GM21723 (cell line): ENCODE results near the gene IQSEC1.

Experiments used
- ATAC-seq: cut with Tn5 transposase; IDR thresholded peaks from one replicate; pipeline ENCODE4 v1.9.1; 2021; ENCODE audit warnings: mild to moderate bottlenecking, moderate library complexity; ENCODE audit not compliant: unreplicated experiment

IQSEC1 gene

GRCh38 chr3:12990781-12991480 lies 82.3 kb downstream of the IQSEC1 start:
- ATAC-seq = no peak

DNA sequence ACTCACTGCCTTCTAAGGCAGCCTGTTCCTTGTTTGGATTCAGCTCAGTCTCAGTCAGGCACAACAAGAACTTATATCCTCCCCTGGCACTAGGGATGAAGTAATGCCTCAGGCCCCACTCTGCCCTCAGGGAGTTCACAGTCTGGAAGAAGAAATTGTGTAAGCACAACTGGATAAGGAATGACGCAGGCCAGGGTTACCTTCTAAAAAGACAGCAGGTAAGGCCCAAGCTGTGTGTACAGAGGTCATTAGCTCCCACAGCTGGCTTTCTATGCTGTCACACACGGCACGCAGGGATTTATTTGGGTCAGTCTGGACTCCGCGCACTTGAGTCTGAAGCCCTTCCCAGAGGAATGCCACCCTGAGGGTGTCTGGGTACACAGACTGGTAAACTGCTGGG lies 82.9 kb downstream of the IQSEC1 start:
- no peak for ATAC-seq

- ATAC-seq = no peak
These were observed 84.3 kb downstream of the IQSEC1 start for GRCh38 chr3:12988728-12989454.

GRCh38 chr3:12987602-12988001 lies 85.6 kb downstream of the IQSEC1 start:
- no peak for ATAC-seq

DNA sequence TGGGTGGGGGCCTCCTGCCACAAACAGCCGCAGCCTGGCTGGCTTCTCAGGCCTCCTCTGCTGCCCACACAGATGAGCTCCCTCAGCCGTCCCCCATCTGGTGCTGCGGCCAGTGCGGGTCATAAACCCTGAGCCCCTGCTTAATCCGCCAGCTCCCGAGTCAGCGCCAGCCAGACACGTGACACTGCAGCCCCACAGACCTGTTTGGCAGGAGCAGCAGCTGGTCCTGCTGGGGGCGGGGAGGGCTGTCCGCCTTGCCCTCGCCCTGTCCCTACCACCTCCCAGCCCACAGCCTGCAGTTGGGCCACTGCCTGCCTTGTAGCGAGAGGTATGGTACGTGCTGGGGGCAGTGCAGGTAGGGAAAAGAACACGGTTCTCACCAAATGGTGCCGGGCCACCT lies 86.2 kb downstream of the IQSEC1 start:
- ATAC-seq = no peak

- ATAC-seq = no peak
These were observed 86.7 kb downstream of the IQSEC1 start for GRCh38 chr3:12986521-12986920.

DNA sequence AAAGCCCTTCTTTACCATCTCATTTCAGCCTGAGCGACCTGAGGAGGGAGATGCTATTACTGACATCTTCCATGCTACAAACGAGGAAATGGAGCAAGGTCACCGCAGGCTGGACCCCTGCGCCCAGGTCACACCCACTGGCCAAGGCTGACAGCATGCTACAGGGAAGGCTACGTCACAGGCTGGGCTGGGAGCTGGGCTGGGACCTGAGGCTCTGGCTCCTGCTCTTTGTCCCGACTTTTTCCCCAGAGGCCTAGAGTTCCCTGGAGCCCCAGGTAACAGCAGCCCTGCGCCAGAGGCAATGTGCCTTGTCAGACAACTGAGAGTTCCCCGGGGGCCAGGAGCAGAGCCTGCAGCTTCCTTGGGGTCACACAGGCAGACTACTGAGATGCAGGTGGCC lies 87.2 kb downstream of the IQSEC1 start:
- ATAC-seq = no peak

DNA sequence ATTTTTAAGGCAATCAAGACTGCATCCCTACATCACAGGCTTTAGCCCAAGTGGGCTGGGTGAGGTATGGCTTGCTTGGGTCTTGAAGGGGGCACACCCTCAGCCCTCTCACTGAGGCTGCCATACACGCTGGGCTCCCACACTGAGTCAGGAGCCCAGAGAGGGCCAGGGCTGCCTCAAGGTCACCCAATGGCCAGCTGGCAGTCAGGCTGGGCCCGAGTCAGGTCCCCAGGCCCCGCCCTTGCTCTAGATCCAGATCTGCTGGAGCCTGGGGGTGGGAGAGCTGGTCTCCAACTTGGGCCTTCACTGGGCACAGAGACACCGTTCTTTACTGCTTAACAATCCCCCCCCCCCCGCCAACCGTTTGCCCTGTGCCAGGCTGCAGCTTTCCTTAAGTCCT lies 88.1 kb downstream of the IQSEC1 start:
- ATAC-seq = no peak

GRCh38 chr3:12984023-12984823 lies 89.0 kb downstream of the IQSEC1 start:
- peak; percentile 46 for ATAC-seq

- peak; percentile 20 for ATAC-seq
These were observed 89.9 kb downstream of the IQSEC1 start for GRCh38 chr3:12983319-12983718.

DNA sequence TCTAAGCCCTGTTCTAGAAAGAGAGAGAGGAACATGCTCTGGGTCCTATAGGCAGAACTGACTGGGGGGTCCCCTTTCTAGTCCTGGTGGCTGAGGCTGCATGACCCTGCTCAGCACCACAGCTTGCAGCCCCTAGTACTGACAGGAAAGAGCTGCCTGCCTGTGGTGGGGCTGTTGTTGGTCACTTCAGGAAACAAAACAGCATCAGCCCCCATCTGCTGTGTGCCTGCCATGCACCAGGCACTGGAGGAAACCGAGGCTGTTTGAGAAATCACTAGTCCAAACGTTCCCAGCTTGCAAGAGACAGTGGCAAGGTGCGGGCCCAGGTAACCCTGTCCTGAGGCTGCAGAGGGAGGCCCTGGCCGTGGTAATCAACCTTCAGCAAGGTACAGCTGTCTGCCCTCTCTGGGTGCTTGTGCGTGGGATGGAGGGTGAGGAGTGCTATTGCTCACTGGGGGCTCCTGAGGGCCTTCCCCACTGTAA lies 90.6 kb downstream of the IQSEC1 start:
- ATAC-seq = peak; percentile 54

DNA sequence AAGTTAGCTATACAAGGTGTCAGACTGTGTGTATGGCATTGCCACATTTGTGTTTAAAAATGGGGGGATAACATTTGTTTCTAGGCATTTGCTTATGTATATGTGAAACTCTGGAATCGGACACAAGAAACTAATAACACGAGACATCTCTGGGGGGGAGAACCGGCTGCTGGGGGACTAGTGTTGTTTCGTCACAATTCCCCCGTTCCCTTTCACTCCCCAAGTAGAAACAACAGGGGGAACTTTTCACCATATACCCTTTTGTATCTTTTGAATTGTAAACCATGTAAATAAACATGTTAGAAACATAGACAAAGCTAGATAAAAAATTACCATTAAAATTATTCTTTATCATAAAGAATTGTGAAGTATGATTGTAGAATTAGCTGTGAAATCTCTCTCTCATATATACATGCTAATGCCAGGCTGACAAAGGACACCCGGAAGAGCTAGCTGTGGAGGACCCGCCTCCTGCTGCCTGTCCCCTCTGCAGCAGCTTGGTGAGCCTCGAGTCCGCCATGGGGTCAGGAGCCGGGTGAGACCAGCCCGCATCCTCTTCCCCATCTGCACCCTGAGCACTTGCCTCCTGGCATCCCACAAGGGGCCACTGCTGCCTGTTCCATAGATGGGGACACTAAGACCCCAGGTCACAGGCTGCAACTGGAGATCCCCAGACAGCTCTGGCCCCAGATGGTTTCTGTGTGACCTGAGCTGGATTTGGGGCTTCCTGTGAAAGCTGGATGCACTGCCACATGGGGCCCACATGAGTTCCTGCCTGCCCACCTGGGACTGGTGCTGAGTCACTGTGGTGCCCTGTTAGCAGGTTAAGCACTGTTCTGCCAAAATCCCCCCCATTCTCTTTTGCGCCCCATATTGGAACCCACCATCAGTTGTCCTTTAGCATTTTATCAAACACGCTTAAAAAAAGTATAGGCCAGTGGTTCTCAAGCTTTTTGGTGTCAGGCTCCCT lies 91.6 kb downstream of the IQSEC1 start:
- no peak for ATAC-seq

DNA sequence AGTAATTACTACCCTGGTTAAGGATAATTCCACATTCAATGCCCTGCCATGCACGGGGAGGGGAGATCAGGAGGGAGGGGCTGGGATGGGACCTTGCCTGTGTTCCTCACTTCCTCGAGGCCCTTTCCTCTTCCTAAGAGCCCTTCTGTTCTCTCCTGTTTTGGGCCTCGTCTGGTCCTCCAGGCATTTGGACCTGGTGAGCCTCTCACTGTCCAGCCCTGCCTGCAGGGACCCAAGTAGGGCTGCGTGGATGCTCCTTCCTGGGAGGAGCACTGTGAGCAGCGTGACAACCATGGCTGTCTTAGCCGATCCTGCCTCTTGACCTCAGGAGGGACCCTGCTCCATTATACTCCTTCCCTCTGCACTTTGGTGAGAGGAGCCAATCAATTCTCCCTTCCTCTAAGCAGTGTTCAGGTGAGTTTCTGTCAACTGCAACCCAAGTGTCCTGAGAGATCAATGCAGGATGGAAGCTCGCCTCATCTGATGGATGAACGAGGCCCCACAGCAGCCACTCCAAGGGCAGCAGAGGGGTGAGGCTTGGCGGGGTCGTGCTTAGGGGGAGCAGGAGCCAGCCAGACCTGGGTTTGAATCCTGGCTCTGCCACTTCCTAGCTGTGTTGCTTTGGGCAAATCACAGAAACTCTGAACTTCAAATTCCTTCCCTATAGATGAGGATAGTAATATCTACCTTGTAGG lies 92.5 kb downstream of the IQSEC1 start:
- ATAC-seq = no peak

- no peak for ATAC-seq
These were observed 93.2 kb downstream of the IQSEC1 start for GRCh38 chr3:12979947-12980487.

- no peak for ATAC-seq
These were observed 93.9 kb downstream of the IQSEC1 start for GRCh38 chr3:12979151-12979946.

GRCh38 chr3:12978682-12979081 lies 94.5 kb downstream of the IQSEC1 start:
- no peak for ATAC-seq

DNA sequence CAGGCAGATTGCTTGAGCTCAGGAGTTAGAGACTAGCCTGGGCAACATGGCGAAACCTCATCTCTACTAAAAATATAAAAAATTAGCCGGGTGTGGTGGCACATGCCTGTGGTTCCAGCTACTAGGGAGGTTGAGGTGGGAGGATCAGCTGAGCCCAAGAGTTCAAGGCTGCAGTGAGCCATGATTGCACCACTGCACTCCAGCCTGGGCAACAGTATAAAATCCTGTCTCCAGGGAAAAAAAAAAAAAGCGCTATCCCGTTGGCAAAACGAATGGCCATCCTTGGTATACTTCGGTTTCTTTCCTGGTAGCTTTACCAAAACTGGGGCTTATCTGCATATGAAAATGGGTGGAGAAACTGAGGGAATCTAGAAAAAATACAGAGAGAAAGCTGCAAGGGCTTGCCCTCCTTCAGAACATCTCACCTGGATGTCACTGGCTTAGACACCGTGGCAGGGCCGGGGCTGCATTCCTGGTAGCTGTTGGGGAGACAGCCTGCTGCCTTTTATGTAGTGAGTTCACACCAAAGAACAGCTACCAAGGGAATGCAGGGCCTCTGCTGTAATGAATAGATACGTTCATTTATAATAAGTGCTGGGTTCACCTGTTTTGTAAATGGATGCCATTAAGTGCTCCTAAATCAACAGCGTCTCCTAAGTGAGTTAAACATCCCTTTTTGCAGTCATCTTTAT lies 96.0 kb downstream of the IQSEC1 start:
- ATAC-seq = no peak
